HG02970 (cell line): ENCODE results near the gene CALR3.
"Not testable (repeated sequence)": the region's sequence is repeated elsewhere in the genome, so short reads cannot be mapped to it uniquely, and the experiment has no call there.

ENCODE experiments used
- ATAC-seq: cut with Tn5 transposase; IDR thresholded peaks from one replicate; pipeline ENCODE4 v1.9.1; 2021; ENCODE audit warnings: mild to moderate bottlenecking, moderate library complexity, moderate number of reproducible peaks; ENCODE audit not compliant: unreplicated experiment, low FRiP score

The CALR3 gene

DNA sequence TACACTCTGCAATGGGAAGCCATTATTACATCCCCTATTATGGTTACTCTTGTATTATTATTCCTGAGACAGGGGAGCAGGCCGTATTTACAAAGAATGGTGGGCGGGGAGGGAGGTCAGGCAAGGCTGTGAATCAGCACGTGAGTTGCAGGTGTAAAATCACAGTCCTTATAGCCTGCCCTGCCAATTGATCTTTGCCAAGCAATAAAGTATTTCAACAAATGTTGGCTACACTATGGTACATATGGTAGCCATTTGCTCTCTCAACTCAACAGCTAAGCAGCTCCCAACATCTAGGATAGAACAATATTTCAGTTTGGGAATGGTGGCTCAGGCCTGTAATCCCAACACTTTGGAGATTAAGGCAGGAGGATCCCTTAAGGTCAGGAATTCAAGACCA lies 36.3 kb downstream of the CALR3 start:
- no peak for ATAC-seq

DNA sequence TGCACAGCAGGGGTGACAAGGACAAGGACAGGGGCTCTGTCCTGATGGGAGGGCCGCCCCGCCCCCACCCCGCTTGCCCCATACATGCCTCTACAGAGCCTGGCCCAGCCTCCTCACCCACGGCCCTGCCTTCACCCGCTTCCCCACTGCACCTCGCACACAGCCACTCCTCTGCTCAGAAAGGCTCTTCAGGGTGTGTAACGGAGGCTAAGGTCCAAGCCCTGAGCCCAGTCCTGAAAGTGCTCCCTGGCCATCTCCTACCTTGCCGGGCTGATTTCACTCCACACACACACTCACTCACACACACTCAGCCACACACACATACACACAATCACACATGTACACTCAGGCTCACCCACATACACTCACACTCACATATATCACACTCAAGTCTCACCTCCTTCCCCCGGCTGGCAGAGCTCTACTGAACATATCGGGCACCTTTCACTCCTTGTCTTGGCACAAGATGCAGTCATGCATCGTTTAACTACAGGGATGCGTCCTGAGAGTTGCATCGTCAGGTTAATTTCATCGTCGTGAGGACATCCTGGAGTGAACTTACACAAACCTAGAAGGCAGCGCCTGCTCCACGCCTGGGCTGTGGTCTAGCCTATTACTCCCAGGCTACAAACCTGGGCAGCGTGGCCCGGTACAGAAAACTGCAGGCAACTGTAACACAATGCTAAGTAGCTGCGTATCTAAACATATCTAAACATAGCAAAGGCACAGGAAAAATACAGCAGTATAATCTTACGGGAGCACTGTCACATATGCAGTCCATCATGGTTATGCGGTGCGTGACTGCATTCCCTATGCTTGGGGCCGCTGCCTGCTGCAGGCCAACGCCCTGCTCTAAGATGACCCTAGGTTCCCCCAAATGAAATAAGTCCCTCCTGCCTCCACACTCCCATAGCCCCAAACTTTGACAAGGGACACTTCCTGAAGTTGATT lies 37.3 kb downstream of the CALR3 start:
- no peak for ATAC-seq

DNA sequence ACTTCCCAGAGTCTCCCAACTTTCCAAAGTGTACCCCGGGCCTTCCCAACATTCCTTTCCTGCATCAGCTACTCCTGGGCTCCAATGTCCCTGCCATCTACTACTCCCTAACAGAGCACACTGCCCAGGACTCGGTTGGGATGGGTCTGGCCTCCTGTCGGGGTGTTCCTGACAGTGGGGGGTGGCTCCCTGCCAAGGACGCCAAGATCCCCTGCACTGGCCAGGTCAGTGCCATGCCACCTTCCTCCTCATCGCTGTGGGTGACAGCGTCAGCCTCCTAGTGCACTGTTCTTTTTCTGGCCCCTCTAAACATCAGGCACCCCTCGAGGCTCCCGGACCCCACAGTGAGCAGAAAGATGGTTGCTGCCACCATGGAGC lies 38.0 kb downstream of the CALR3 start:
- no peak for ATAC-seq

DNA sequence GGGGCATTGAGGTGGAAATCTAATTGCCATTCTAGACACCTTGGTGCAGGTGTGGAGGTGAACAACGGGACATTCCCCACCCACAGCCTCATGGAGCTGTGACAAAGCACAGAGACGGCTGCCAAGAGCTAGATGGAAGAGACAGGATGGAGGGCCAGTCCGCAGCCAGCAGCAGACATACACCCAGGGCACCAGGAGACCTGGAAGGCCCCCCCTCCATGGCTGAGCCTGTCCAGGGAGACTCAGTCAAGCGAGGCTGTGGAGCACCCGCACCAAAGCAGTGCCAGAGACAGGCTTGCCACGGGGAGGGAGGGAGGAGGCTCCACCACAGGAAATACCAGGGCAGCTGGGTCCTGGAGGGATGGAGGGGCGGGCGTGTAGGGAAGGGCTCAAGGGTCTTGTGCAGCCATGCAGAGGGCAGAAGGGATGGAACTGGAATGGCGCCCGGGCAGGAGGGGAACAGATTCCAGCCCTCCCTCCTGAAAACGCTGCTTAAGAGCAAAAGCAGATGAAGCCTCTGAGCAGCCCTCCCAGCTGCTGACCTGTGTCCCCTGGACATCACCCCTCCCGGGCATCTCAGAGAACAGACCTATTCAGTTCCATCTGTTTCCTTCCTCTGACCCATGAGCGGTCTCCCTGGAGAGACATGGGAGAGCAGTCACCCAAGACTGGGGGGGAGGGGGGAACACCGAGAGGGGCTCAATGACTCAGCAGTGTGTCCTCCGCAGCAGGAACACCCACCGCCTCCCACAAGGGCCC lies 38.6 kb downstream of the CALR3 start:
- ATAC-seq = no peak

DNA sequence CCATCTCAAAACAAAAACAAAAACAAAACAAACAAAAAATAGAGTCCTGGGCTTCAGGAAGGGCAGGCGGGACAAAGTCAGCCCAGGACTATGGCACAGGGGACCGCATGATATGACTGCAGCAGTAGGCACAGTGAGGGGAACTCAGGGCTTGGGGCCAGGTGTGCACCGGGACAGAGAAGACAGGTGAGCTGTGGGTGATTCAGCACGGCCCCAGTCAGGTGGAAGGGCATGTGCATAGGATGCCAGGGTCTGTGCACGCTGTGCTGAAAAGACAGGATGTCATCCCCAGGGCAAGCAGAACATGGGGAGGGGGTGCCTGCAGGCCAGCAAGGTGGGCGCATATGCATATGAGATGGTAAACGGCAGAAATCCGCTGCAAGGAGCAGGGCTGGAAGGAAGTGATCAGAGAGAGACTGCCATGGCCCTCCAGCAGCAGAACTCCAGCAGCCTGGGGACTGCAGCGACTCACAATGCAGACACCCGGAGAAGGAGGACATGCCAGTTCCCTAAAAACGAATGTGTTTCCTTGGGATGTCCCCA lies 39.2 kb downstream of the CALR3 start:
- ATAC-seq = no peak

DNA sequence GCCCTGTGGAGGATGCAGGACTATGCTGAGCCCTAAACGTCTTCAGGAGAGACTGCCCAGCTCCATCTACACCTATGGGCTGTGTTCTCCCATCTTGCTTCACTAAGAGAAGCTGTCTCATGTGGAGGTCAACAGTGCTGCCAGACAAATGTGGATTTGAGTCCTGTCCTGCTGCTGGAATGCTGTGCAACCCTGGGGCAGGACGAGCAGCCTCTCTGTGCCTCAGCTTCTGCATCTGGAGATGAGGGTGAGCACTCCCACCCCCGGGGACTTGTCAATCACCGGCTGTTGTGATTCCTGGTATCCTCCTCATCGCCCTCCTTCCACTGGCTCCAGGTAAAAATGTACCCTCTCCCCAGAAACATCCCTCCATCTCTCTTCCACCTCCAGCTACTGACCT lies 40.5 kb downstream of the CALR3 start:
- no peak for ATAC-seq

DNA sequence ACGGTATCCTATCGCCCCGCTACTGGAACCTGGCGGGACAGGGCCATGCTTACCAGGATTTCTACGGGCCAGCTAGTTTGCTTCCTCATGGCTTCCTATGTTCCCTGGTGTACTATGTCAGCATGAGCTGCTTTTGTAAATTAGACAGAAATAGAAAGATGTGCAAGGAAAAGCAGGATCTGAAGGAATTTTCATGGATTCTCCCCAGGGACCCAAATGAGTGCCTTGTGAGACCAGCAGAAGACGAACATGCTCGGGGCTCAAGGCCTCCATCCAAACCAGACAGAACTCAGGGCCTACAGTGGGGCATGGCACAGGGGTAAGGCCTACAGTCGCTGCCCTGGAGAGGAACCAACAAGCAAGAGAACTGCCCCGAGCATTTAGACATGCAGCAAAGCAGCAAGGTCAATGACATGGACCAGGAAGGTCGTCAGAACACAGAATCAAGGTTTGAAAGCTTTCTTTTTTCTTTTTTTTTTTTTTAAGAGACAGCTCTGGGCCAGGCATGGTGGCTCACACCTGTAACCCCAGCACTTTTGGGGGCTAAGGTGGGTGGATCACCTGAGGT lies 41.5 kb downstream of the CALR3 start:
- no peak for ATAC-seq

DNA sequence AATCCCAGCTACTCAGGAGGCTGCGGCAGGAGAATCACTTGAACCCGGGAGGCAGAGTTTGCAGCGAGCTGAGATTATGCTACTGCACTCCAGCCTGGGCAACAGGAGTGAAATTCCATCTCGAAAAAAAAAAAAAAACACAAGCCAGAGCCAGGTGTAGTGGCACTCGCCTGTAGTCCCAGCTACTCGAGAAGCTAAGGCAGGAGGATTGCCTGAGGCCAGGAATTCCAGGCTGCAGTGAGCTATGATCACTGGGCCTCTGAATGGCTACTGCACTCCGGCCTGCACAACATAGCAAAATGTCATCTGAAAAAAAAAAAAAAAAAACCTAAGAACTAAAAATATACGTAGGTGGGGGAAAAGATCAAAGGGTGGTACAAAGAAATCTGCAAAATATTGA lies 43.6 kb downstream of the CALR3 start:
- no peak for ATAC-seq

DNA sequence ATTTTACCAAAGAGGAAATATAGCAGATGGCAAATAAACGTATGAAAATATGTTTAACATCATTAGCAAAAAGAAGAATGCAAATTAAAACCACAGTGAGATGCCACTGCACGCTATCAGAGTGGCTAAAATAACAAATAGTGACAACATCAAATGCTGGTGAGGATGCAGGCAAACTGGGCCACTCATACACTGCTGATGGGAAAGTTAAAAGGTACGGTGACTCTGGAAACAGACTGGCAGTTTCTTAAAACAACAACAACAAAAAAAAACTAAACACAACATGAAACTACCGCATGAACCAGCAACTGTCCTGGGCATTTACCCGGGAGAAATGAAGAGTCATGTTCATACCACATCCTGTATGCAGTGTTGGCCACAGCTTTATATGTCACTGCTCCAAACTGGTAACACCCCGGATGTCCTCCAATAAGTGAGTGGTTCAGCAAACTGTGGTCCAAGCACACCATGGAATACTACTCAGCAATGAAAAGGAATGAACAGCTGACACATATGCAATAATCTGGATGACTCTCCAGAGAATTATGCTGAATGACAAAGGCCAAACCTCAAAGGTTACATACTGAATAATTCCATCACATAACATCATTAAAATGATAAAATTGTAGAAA lies 46.5 kb downstream of the CALR3 start:
- ATAC-seq = no peak

DNA sequence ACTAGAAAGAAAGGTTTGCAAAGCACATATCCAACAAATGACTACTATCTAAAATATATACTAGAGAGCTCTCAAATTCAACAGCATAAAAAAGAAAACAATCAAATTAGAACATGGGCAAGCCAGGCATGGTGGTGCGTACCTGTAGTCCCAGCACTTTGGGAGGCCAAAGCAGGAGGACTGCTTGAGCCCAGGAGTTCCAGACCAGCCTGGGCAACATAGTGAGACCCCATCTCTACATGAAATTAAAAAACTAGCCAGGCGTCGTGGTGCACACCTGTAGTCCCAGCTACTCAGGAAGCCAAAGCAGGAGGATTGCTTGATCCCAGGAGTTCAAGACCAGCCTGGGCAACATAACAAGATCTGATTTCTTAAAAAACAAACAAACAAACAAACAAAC lies 47.1 kb downstream of the CALR3 start:
- not testable (repeated sequence) for ATAC-seq

DNA sequence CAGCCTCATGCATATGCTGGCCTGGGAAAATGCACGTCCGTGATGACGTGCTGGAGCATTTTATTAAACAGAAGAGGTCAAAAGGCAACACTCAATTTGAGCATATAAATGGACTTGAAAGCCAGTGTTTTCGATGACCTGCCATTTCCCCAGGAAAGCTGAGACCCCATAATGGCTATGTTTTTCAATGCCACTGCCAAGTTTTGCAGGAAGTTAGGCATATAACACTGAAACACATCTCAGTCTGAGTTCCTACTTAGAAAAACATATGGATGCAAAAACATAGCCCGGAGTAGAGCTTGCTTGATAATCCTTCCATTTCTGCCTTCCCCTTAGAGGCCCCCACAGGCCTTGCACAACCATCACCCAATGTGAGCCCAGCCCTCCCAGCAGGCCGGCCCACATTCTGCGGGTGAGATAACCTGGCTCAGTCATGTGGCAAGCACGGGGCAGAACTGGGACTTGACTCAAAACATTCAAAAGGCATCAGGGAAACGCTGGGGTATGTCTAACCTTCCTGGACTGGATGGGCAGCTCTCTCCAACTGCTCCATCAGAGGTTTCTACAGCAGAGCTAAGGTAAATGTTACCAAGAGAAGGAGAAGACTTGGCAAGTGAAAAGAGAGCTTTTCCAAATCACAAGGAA lies 49.1 kb downstream of the CALR3 start:
- no peak for ATAC-seq

DNA sequence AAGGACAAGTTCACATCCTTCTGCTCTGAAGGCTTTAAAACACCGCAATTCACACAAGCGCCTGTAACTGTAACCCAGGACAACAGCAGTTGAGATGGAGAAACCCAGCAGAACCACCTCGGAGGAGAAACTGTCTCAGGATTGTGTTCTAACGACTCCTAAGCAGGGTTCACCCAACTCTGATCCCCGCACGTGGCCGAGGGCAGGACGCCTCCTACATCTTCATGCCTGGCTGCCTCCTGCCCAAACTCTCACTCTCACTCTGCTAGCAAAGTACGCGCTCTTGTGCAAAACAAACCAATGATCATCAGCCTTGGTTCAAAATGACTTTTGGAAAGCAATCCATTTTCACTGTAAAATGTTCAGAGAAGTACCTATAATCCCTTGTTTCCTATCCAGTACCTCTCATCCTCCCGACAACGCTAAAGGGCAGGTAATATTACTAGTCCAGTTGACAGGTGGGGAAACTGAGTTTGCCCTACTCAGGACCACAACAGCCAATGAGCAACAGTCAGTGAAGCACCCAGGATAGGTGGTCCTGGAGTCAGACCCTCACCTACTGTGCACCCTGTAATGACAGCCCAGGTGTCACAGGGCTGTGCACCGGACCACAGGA lies 49.8 kb downstream of the CALR3 start:
- peak; percentile 16 for ATAC-seq

DNA sequence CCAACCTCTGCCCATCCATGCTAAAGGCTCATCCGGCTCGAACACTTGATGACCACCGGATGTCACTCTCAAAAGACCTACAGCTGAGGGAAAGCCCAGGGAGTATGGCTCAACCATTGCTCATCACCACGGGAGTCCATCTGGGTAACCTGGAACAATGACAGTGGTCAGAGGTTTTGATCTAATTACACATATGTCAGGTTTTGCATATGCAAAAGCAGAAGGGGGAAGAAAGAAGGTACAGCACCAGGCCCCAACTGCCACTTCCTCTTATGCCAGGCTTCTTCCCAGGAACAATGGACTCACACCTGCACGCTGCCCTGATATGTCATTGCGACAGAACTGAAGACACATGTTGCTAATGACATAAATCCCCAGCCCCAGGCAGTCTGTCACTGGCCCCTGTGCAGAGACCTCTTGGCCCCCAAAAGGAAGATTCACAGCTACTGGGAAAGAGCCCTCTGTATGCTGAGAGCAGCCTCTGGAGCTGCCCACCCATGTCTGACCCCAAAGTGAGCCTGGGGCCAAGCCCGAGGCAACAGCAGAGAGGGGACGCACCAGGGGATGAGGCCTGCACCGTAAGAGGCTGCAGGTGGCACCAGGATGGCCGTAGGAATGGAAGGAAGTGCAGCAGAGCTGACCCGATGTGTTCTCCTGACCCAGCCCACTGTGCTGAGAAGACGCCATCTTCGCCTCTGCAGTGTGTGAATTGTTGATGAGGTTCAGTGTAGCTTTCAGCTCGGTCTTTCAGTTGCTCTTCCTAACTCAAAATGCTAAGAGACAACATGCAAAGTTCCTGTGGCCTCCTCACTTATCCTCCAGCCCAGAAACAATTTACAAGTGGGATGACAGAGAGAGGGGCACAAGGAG lies 50.5 kb downstream of the CALR3 start:
- ATAC-seq = peak; percentile 39

DNA sequence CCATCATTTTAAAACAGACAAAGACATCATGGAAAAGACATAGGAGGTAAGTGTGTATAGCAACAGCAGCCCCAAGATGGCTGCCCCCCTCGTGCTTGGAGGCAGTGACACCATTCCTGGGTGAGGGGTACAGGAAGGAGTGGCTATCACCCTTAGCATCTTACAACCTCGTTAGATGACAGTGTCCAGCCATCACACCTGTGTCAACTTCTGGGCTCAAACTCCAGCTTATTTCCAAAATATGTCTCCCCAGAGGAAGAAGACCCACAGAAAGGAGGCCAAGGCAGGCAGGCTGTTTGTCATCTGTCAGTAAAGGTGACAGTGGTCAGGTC lies 51.7 kb downstream of the CALR3 start:
- no peak for ATAC-seq

DNA sequence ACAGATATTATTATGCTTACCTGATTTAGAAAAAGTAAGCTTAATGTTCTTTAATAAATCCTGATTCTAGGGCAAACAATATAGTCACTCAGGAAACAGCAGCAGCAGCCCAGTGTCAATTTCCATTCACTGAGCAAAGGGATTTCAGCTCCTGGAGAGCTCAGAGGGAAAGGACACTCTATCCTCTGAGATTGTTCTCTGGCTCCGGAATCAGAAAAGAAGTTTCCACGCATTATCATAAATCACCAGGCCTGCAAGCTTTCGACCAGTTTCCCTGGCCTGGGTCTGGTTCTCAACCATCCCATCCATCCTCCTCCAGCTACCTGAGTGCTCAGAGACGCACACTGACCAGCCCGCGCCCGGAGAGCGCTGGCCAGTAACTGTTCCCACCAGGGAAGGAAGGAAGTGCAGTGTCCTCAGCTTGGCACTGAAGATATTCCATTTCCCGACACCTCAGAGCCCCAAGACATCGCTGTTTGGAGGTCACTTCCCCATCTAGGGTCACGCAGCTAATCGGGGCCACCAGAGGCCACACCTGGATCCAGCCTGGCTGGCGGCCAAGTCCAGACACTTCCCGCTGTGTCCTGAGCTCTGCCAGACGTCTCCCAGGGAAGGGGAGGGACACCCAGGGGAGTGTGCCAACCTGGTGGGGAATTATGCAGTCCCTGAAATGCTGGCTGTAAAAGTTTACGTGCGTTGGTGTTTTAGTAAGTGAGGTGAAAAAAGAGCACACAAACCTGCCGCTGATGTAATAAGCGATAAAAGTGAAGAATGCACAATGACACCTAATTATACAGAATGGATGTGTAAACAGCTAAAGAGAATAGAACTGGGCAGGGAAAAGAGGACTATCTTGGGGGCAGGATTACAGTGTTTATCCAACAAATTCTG lies 53.3 kb downstream of the CALR3 start:
- ATAC-seq = no peak

DNA sequence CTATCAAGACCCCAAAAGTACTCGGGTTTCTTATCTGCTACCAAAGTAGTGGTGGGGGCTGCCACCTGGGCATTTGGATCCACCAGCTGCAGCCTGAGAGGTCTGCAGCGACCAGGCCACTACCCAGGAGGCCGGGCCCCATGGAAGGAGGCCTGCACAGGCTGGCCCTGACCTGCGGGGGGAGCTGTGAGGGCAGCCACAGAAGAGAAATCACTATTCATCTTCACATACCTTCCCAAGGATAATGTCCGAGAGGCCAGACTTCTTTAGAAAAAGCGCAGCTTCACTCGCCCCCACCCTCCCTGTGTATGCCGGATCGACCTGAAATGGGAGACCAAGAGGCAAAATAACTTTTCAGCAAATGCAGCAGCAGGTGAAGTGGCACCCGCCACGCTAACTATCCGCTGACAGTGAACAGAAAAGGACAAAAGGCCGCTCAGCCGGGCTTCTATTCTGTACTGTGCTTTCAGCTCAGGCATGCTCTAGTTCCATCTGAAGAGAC lies 54.3 kb downstream of the CALR3 start:
- ATAC-seq = no peak

DNA sequence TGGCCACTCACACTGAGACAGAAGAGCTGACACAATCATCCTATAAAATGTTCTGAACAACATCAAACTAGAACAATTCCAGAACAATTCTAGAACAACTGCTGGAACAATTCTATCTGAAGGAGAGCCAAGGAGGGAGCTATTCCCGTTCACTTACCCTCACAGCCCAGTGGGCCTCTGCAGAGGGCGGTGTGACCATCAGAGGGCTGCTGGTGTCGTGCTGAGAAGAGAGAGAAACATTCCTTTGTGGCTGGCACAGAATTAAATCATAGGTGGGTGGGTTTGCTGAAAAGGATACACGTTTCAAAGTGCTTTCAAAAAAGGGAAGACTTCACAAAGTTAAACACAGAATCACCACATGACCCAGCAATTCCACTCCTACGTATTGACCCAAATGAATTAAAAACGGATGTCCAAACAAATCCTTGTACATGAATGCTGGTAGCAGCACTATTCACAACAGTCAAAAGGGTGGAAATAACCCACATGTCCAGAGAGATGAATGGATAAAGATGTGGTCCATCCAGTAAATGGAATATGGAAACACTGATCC lies 59.1 kb downstream of the CALR3 start:
- no peak for ATAC-seq
